ENCODE data around the gene TRAPPC6A. TPM values are rescaled to one million over a fixed set of nuclear protein-coding genes. Genes with fewer than 3 reads are reported as not detected.

The TRAPPC6A gene
- total RNA-seq, 1 experiment from 2014 or later, result 26.9 TPM

DNA sequence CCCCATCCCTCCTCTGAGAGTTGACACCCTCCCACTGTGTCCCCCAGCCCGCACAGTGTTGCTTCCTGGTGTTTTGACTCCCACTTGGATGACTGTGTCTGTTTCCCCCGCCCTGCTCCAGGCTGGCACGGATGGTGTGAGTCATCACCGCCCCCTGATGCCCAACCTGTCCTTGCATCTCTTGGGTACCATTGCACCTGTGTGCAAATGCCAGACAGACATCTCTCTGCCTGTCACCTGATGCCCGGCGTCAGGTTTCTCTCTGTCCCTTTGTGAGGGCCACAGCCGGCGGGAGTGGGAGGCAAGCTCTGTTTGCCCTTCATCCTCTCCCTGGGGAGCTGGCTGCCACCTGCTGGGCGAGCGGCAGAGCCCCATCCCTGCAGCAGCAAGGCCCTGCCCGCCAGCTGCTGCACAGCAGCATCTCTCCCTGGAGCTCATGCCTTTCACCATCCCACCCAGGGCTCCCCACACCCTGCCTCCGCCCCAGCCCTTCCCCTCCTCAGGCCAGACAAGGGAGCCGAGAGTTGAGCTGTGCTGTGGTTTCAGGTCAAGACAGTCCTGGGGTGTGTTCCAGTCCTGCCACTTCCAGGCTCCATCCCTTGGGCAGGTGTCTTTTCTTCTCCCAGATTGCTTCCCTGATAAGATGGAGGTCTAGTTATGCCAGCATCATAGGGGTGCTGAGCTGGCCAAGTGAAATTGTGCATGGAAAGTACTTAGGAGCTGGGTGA, 47.0 kb downstream of the TRAPPC6A start:
- peaks cover 58% of the 10 kb centered on the region for H3K79me2 ChIP-seq (ENCODE audit: insufficient read depth, low read length)
- H3K4me1 ChIP-seq (ENCODE audit: control insufficient read depth in 1 of 2, insufficient read depth in 2 of 2, low read length in 2 of 2), result peaks cover 12 to 20% of the 10 kb centered on the region in 2 experiments; a peak in 3 of 4 replicates
- H3K4me2 ChIP-seq (ENCODE audit: low read length), result peak overlapping the region; percentile 40
- no peaks in the 10 kb centered on the region for H3K9me2 ChIP-seq (ENCODE audit: insufficient read depth)
- H3K9ac ChIP-seq (ENCODE audit: low read length), result no peak overlapping the region
- CTCF ChIA-PET, result interaction anchor here (0.6 to 1.5 kb wide), 5 partner anchors 13 to 47 kb away, joined by 3 to 4 read pairs (median 3); partner anchors contain the start of genes BLOC1S3, PPP1R37 and TRAPPC6A
- no peaks in the 10 kb centered on the region for H3K36me3 ChIP-seq (ENCODE audit: control insufficient read depth in 1 of 2, insufficient read depth in 2 of 2, low read length in 2 of 2)
- H3K27ac ChIP-seq (ENCODE audit: low read depth, low read length), result no peak overlapping the region
- intact Hi-C loops (cut with micrococcal nuclease), result no loop called here
- no TSS peak for BruUV-seq (replicated peaks)
- no peak overlapping the region for H2AFZ ChIP-seq (ENCODE audit: low read depth, low read length, poor library complexity, severe bottlenecking)
- H4K20me1 ChIP-seq (ENCODE audit: insufficient read depth), result no peaks in the 10 kb centered on the region
- no peak overlapping the region for H3K4me3 ChIP-seq (replicated peaks in 1 of 2; ENCODE audit: low read depth in 1 of 2, low read length in 2 of 2)
- DNase-seq (ENCODE audit: low read depth, low spot score) (peak; percentile 19), ATAC-seq (peak; percentile 85)
- RAD21 ChIA-PET (ENCODE audit: low non-redundant PET in 1 of 2, low total read pairs in 2 of 2, uncharacterized antibody in 2 of 2, unreplicated experiment in 2 of 2), result interaction anchor here in 1 of 2 experiments (0.9 kb wide), 1 partner anchor 560 kb away, joined by 3 read pairs; no protein-coding TSS in a partner anchor
- no peaks in the 10 kb centered on the region for H3K27me3 ChIP-seq (ENCODE audit: insufficient read depth, low read length)
- POLR2A ChIA-PET, result no interaction called here
- H3K9me3 ChIP-seq (ENCODE audit: control insufficient read depth in 1 of 2, insufficient read depth in 1 of 2, low read depth in 1 of 2, low read length in 2 of 2), result no peaks in the 10 kb centered on the region
- TF ChIP-seq CTCF (IDR thresholded peaks at IDR 0.05 in 2 of 3, conservative IDR thresholded peaks at IDR 0.05 in 1 of 3; ENCODE audit: borderline replicate concordance in 1 of 3, insufficient read depth in 1 of 3, low read depth in 2 of 3, low read length in 2 of 3), result peak; percentile 11 to 49 (median 48); a peak in 4 of 6 replicates
- peak; percentile 52 for TF ChIP-seq RAD21 (IDR thresholded peaks at IDR 0.05; ENCODE audit: low read depth)
- TF ChIP-seq SP1 (IDR thresholded peaks at IDR 0.05; ENCODE audit: low read depth), result no peak; the same call in 1 of the 2 replicates
- peak; percentile 86 for TF ChIP-seq EGR1 (IDR thresholded peaks at IDR 0.05; ENCODE audit: low read depth)
- TF ChIP-seq TCF7L2 (IDR thresholded peaks at IDR 0.05; ENCODE audit: borderline replicate concordance, extremely low read depth, insufficient read depth, insufficient read length), result peak; percentile 70
- no peak for TF ChIP-seq ATF3 (IDR thresholded peaks at IDR 0.05)
- TF ChIP-seq, protein P1, sequence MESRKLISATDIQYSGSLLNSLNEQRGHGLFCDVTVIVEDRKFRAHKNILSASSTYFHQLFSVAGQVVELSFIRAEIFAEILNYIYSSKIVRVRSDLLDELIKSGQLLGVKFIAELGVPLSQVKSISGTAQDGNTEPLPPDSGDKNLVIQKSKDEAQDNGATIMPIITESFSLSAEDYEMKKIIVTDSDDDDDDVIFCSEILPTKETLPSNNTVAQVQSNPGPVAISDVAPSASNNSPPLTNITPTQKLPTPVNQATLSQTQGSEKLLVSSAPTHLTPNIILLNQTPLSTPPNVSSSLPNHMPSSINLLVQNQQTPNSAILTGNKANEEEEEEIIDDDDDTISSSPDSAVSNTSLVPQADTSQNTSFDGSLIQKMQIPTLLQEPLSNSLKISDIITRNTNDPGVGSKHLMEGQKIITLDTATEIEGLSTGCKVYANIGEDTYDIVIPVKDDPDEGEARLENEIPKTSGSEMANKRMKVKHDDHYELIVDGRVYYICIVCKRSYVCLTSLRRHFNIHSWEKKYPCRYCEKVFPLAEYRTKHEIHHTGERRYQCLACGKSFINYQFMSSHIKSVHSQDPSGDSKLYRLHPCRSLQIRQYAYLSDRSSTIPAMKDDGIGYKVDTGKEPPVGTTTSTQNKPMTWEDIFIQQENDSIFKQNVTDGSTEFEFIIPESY (IDR thresholded peaks at IDR 0.05; ENCODE audit: extremely low read depth, insufficient replicate concordance, low read length), result no peak
- no peak for TF ChIP-seq SRF (IDR thresholded peaks at IDR 0.05; ENCODE audit: low read depth)
- no peak for TF ChIP-seq ZNF274 (IDR thresholded peaks at IDR 0.05; ENCODE audit: low read depth, low read length)
- TF ChIP-seq EZH2phosphoT487 (IDR thresholded peaks at IDR 0.05; ENCODE audit: borderline replicate concordance), result no peak
- no peak for TF ChIP-seq ZFX (IDR thresholded peaks at IDR 0.05)
- no peak for TF ChIP-seq MAX (IDR thresholded peaks at IDR 0.05)
- no peak for TF ChIP-seq CEBPB (IDR thresholded peaks at IDR 0.05; ENCODE audit: low read depth)
- TF ChIP-seq POLR2A (IDR thresholded peaks at IDR 0.05; ENCODE audit: borderline replicate concordance, extremely low read depth, insufficient read depth, insufficient read length), result no peak
- TF ChIP-seq FOSL1 (IDR thresholded peaks at IDR 0.05; ENCODE audit: low read depth), result no peak; the same call in 1 of the 2 replicates
- no peak for TF ChIP-seq YY1 (IDR thresholded peaks at IDR 0.05; ENCODE audit: extremely low read depth, insufficient replicate concordance, low read depth, low read length)
- TF ChIP-seq JUND (IDR thresholded peaks at IDR 0.05), result no peak; the same call in 1 of the 2 replicates
- TF ChIP-seq CBX3 (IDR thresholded peaks at IDR 0.05; ENCODE audit: low read depth), result no peak
- no peak for TF ChIP-seq POLR2AphosphoS5 (IDR thresholded peaks at IDR 0.05; ENCODE audit: low read depth, low read length)
